Mucosa of descending colon (tissue), 3 donors: ENCODE data around the gene UGCG. TPM values are rescaled to one million over a fixed set of nuclear protein-coding genes. Genes with fewer than 3 reads are reported as not detected.

Source experiments
- ATAC-seq: fragments of 200-7000 bp; cut with Tn5 transposase; one replicate; pipeline ENCODE4 v1.9.1; 2020; ENCODE audit warnings: mild to moderate bottlenecking, moderate library complexity
- DNase-seq, 3 donors: peaks; one replicate each; pipeline ENCODE4 v3.0.0-alpha.2; 2020
- H3K36me3 ChIP-seq: fragments of 200-600 bp; one replicate; pipeline ENCODE4 v1.8.0; 2021; ENCODE audit warnings: low read depth, mild to moderate bottlenecking
- H3K4me1 ChIP-seq: fragments of 200-600 bp; one replicate; pipeline ENCODE4 v1.8.0; 2021; ENCODE audit warnings: low read depth, mild to moderate bottlenecking
- H3K4me3 ChIP-seq: fragments of 200-600 bp; one replicate; pipeline ENCODE4 v1.8.0; 2021; ENCODE audit warnings: mild to moderate bottlenecking
- H3K9me3 ChIP-seq: fragments of 200-600 bp; one replicate; pipeline ENCODE4 v1.8.0; 2021; ENCODE audit warnings: mild to moderate bottlenecking
- intact Hi-C, 2 donors: fragments of 100-400 bp; cut with DNase I in 1 of 2; cut with micrococcal nuclease in 1 of 2; formaldehyde crosslinking; loops; one replicate each; pipeline versions ENCODE4 v1.11.0 to v1.11.1; 2022; cut with DNase I, micrococcal nuclease
- total RNA-seq, 3 donors: library from RNA; stranded (reverse); fragmentation: NEBNext Ultra II Directional in 2 of 3; extraction: Animal tissue kit (Norgen Biotek cat#: 25700) in 2 of 3; gene quantifications; one replicate each; pipeline versions ENCODE4 v1.2.1 to v1.2.4, GENCODE V29; 2021 to 2023
- TF ChIP-seq, protein P1 (sequence below): fragments of 200-600 bp; IDR thresholded peaks from one replicate; pipeline ENCODE4 v1.8.0; 2022; ENCODE audit warnings: antibody characterized with exemption, mild to moderate bottlenecking
- donor health status: DM: no; HTN: no; CAD: no; lungs with moderate emphysema.
- donor health status: DM: no; HTN: no; CAD: no.
- donor health status: DM: no; HTN: yes; CAD: no.

The UGCG gene
- total RNA-seq, 3 donors from 2014 or later, result 36.5 to 48.2 (median 39.8) TPM

DNA sequence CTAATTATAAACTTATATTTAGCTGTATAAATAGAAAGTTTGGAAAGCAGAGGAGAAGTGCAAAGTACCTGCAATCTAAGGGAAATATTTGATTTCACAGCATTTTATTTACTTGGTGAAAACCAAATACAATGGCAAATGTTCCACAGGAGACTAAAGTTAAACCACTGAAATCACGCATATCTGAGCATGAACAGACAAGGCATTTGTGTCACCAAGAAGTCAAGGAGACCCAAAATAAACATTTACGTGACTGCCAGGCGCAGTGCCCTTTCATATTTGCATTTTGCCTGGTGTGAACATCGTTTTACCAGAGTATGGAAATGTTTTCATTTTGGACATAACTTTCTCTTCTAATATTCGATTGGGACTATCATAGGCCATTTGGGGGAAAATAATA lies 20.6 kb downstream of the UGCG start:
- intact Hi-C loops, result no loop called here
- no peak overlapping the region for H3K4me3 ChIP-seq
- H3K4me1 ChIP-seq, result peaks cover 16% of the 10 kb centered on the region
- no peaks in the 10 kb centered on the region for H3K36me3 ChIP-seq
- no peak for ATAC-seq
- DNase-seq, result no peak
- TF ChIP-seq, protein P1, sequence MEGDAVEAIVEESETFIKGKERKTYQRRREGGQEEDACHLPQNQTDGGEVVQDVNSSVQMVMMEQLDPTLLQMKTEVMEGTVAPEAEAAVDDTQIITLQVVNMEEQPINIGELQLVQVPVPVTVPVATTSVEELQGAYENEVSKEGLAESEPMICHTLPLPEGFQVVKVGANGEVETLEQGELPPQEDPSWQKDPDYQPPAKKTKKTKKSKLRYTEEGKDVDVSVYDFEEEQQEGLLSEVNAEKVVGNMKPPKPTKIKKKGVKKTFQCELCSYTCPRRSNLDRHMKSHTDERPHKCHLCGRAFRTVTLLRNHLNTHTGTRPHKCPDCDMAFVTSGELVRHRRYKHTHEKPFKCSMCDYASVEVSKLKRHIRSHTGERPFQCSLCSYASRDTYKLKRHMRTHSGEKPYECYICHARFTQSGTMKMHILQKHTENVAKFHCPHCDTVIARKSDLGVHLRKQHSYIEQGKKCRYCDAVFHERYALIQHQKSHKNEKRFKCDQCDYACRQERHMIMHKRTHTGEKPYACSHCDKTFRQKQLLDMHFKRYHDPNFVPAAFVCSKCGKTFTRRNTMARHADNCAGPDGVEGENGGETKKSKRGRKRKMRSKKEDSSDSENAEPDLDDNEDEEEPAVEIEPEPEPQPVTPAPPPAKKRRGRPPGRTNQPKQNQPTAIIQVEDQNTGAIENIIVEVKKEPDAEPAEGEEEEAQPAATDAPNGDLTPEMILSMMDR, result no peak
- H3K9me3 ChIP-seq, result no peaks in the 10 kb centered on the region

GRCh38 chr9:111917980-111918379 lies 21.4 kb downstream of the UGCG start:
- intact Hi-C loops, result no loop called here

DNA sequence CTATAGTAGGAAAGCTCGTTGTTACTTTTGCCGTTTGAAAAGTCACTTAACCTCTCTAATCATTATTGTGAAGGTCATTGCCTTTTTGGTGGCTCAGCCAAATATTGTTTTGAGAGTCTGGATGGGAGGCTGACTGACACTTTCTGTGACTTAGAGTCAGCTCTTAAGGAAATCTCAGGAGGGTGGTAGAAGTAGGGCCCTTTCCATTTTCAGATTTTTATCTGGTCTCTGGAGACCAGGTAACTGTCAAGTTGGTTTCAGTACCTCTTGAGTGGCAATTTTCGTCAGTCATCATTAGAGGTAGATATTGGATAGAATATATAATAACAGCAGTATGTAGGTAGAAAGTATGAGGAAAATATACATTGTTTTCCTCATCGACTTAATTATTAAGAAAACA lies 23.3 kb downstream of the UGCG start:
- TF ChIP-seq, protein P1, result no peak
- ATAC-seq, result no peak
- no peak overlapping the region for H3K4me3 ChIP-seq

More at GRCh38 chr9:111917980-111918379, 21.4 kb downstream of the UGCG start:
- DNase-seq (no peak), ATAC-seq (no peak)
- Histone ChIP-seq H3K36me3 (no peaks in the 10 kb centered on the region), H3K4me3 (no peak overlapping the region), H3K9me3 (no peaks in the 10 kb centered on the region), H3K4me1 (peaks cover 11% of the 10 kb centered on the region)
- TF ChIP-seq, protein P1, result no peak

DNA sequence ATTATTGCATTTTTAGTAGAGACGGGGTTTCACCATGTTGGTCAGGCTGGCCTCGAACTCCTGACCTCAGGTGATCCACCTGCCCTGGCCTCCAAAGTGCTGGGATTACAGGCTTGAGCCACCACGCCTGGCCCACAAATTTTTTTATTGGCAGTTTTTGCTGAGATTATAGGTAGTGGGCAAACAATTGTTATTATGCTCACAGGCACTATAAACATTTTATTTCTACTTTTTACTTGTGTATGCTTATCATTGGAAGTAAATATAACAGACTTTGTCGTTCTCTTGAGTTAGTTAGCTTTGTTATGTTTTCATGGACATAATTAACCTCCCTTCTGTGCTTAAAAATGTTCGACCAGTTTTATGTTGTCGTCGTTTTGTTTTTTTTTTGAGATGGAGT lies 23.9 kb downstream of the UGCG start:
- ATAC-seq, result no peak
- Histone ChIP-seq H3K4me3 (no peak overlapping the region), H3K36me3 (no peaks in the 10 kb centered on the region), H3K9me3 (no peaks in the 10 kb centered on the region), H3K4me1 (peaks cover 5% of the 10 kb centered on the region)
- intact Hi-C loops, result no loop called here
- DNase-seq, result no peak
- TF ChIP-seq, protein P1, result no peak

More for the DNA sequence above, 23.3 kb downstream of the UGCG start:
- intact Hi-C loops, result no loop called here
- no peaks in the 10 kb centered on the region for H3K36me3 ChIP-seq
- peaks cover 9% of the 10 kb centered on the region for H3K4me1 ChIP-seq
- no peak for DNase-seq
- no peaks in the 10 kb centered on the region for H3K9me3 ChIP-seq

- H3K9me3 ChIP-seq, result no peaks in the 10 kb centered on the region
- H3K4me1 ChIP-seq, result no peaks in the 10 kb centered on the region
- TF ChIP-seq, protein P1, result no peak
- intact Hi-C loops, result no loop called here
- no peak overlapping the region for H3K4me3 ChIP-seq
- no peaks in the 10 kb centered on the region for H3K36me3 ChIP-seq
- ATAC-seq (no peak), DNase-seq (no peak)
Observed at GRCh38 chr9:111922324-111923013, 25.9 kb downstream of the UGCG start.
